Astrocyte (in vitro differentiated cells and primary cell): ENCODE results near the gene LRSAM1. TPM values are rescaled to one million over a fixed set of nuclear protein-coding genes. Genes with fewer than 3 reads are reported as not detected.

Experiments used
- DNase-seq: peaks from one replicate; pipeline ENCODE4 v3.0.0-alpha.2; 2010; ENCODE audit warnings: low read depth
- FAIRE-seq: peaks from 2 replicates; lab custom pipeline; 2011; peaks lifted over from hg19 to GRCh38; lab: Jason Lieb, UNC
- H2AFZ ChIP-seq: 2 replicates; pipeline ENCODE4 v1.6.0; 2012; ENCODE audit warnings: low read depth, low read length, inconsistent platforms
- H3K27ac ChIP-seq: 2 replicates; pipeline ENCODE4 v1.5.1; 2011; ENCODE audit warnings: low read depth, low read length, inconsistent platforms
- H3K27me3 ChIP-seq: 2 replicates; pipeline ENCODE4 v1.6.0; 2011; ENCODE audit warnings: low read length, inconsistent platforms; ENCODE audit not compliant: insufficient read depth
- H3K36me3 ChIP-seq: 2 replicates; pipeline ENCODE4 v1.5.1; 2011; ENCODE audit warnings: low read length, inconsistent platforms; ENCODE audit not compliant: insufficient read depth
- H3K4me1 ChIP-seq: 2 replicates; pipeline ENCODE4 v1.5.1; 2011; ENCODE audit warnings: low read length, inconsistent platforms; ENCODE audit not compliant: insufficient read depth
- H3K4me2 ChIP-seq: 2 replicates; pipeline ENCODE4 v1.6.0; 2012; ENCODE audit warnings: low read length, inconsistent platforms
- H3K4me3 ChIP-seq: 2 replicates; pipeline ENCODE4 v1.5.1; 2011; ENCODE audit warnings: low read depth, mild to moderate bottlenecking, low read length, inconsistent platforms; ENCODE audit not compliant: insufficient read depth
- H3K79me2 ChIP-seq: 2 replicates; pipeline ENCODE4 v1.6.0; 2012; ENCODE audit warnings: mild to moderate bottlenecking, low read length, inconsistent platforms; ENCODE audit not compliant: insufficient read depth
- H3K9ac ChIP-seq: 2 replicates; pipeline ENCODE4 v1.6.0; 2012; ENCODE audit warnings: mild to moderate bottlenecking, low read length, inconsistent platforms
- H3K9me3 ChIP-seq: 2 replicates; pipeline ENCODE4 v1.5.1; 2012; ENCODE audit warnings: low read depth, mild to moderate bottlenecking, low read length, inconsistent platforms; ENCODE audit not compliant: insufficient read depth
- H4K20me1 ChIP-seq: 2 replicates; pipeline ENCODE4 v1.6.0; 2012; ENCODE audit warnings: low read length, inconsistent platforms; ENCODE audit not compliant: insufficient read depth
- H3K27ac Mint-ChIP-seq: one replicate; pipeline ENCODE4 v1.8.0; 2021; ENCODE audit warnings: mild to moderate bottlenecking, mixed read lengths; ENCODE audit not compliant: unreplicated experiment
- H3K27me3 Mint-ChIP-seq: one replicate; pipeline ENCODE4 v1.8.0; 2021; ENCODE audit warnings: low read depth, mixed read lengths; ENCODE audit not compliant: unreplicated experiment
- H3K36me3 Mint-ChIP-seq: one replicate; pipeline ENCODE4 v1.8.0; 2021; ENCODE audit warnings: low read depth, mixed read lengths; ENCODE audit not compliant: unreplicated experiment
- H3K4me1 Mint-ChIP-seq: one replicate; pipeline ENCODE4 v1.8.0; 2021; ENCODE audit warnings: low read depth, mixed read lengths; ENCODE audit not compliant: unreplicated experiment
- H3K4me3 Mint-ChIP-seq: one replicate; pipeline ENCODE4 v1.8.0; 2021; ENCODE audit warnings: mild to moderate bottlenecking, moderate library complexity, mixed read lengths; ENCODE audit not compliant: unreplicated experiment
- H3K9me3 Mint-ChIP-seq: one replicate; pipeline ENCODE4 v1.8.0; 2021; ENCODE audit warnings: mild to moderate bottlenecking, mixed read lengths; ENCODE audit not compliant: unreplicated experiment
- CTCF ChIP-seq: IDR thresholded peaks from 2 replicates; pipeline ENCODE4 v1.5.1; 2011; ENCODE audit warnings: low read depth, mild to moderate bottlenecking, inconsistent platforms, low read length, moderate library complexity; ENCODE audit not compliant: insufficient read depth
- EZH2 ChIP-seq: IDR thresholded peaks from 2 replicates; pipeline ENCODE4 v1.6.1; 2012; ENCODE audit warnings: mild to moderate bottlenecking, low read length, inconsistent platforms; ENCODE audit not compliant: insufficient read depth
- total RNA-seq: library from RNA; stranded (reverse); gene quantifications from 2 replicates; pipeline ENCODE4 v1.2.1, GENCODE V29; 2021

The LRSAM1 gene
- total RNA-seq, 1 donor from 2014 or later: 18.7 TPM

DNA sequence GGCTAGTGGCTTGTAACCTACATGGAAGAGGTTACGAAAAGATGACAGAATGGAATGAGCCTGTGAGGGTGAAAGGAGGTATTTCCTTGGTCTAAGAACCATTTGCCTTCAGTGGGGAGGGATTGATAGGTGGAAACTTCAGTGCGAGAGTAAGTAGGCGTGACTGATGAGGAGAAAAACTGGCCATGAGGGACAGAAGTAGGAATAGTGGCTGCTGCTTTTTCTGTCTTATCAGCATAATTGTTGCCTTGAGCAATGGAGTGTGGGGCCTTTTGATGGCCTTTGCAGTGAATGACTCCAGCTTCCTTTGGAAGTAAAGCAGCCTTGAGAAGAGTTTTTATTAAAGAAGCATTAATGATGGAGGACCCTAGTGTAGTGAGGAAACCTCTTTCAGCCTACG lies 36.2 kb upstream of the LRSAM1 start:
- no peak for TF ChIP-seq CTCF
- no peak for TF ChIP-seq EZH2
- no peaks in the 10 kb centered on the region for H3K9me3 Mint-ChIP-seq
- Histone ChIP-seq H3K4me1 (peaks cover 4% of the 10 kb centered on the region), H3K9me3 (peaks cover 3% of the 10 kb centered on the region), H3K4me3 (no peak overlapping the region), H3K36me3 (no peaks in the 10 kb centered on the region), H3K27me3 (no peaks in the 10 kb centered on the region), H4K20me1 (no peaks in the 10 kb centered on the region), H3K79me2 (no peaks in the 10 kb centered on the region), H3K4me2 (no peak overlapping the region), H3K27ac (no peak overlapping the region), H2AFZ (no peak overlapping the region), H3K9ac (no peak overlapping the region)
- DNase-seq (no peak), FAIRE-seq (no peak)
- H3K36me3 Mint-ChIP-seq: peaks cover 4% of the 10 kb centered on the region
- no peak overlapping the region for H3K4me3 Mint-ChIP-seq
- H3K4me1 Mint-ChIP-seq: peaks cover 1% of the 10 kb centered on the region
- no peaks in the 10 kb centered on the region for H3K27me3 Mint-ChIP-seq
- H3K27ac Mint-ChIP-seq: no peak overlapping the region

- Histone ChIP-seq H2AFZ (no peak overlapping the region), H3K9me3 (peaks cover 3% of the 10 kb centered on the region), H3K79me2 (no peaks in the 10 kb centered on the region), H3K4me2 (no peak overlapping the region), H3K27me3 (no peaks in the 10 kb centered on the region), H3K9ac (no peak overlapping the region), H3K4me3 (no peak overlapping the region), H3K36me3 (no peaks in the 10 kb centered on the region), H3K27ac (no peak overlapping the region), H3K4me1 (peaks cover 4% of the 10 kb centered on the region), H4K20me1 (no peaks in the 10 kb centered on the region)
- Mint-ChIP-seq H3K27ac (no peak overlapping the region), H3K27me3 (no peaks in the 10 kb centered on the region), H3K4me1 (peaks cover 1% of the 10 kb centered on the region), H3K36me3 (peaks cover 4% of the 10 kb centered on the region), H3K9me3 (no peaks in the 10 kb centered on the region), H3K4me3 (no peak overlapping the region)
- DNase-seq (no peak), FAIRE-seq (no peak)
- TF ChIP-seq EZH2: no peak
- TF ChIP-seq CTCF: no peak
Measured at GRCh38 chr9:127415657-127416056, 35.7 kb upstream of the LRSAM1 start.

DNA sequence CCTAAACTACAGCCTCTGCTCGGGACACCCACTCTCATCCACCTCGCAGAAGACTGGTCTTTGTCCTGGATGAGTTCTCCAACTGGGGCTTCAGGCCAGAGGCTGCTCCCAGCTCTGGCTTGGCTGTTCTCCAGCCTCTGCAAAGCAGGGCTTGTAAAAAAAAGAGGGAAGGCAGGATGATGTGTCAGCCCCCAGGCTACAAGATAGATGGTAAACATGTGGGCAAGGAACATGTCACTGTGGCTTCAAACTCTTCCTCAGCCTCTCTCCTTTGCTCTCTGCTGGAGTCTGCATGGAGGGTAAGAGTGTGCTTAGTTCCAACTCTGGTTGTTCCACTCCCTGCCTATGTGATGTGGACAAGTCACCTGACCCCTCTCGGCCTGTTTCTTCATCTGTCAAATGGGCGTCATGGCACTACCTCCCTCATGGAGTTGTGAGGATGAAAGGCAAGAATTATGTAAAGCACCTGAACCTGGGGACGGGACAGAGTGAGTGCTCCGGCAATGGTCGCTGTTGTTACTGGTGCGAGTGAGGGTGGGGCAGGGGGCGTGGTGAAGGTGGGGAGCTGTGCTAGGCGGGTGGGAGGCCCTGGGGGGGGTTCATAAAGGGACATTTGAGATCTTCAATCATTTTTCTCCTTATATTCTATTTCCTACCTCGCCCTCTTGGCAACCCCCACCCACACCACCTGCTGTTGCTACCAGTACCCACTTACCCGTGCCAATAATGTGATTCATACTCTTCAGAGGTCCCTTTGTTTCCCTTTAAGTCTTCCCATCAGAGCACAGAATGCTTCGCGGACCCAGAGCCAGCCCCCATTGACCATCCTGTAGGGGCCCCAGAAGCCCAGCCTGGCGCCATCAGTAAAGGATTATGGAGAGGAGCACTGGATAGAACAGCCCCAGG lies 33.9 kb upstream of the LRSAM1 start:
- Histone ChIP-seq H4K20me1 (no peaks in the 10 kb centered on the region), H2AFZ (no peak overlapping the region), H3K36me3 (no peaks in the 10 kb centered on the region), H3K27ac (no peak overlapping the region), H3K4me1 (peaks cover 4% of the 10 kb centered on the region), H3K9me3 (peaks cover 3% of the 10 kb centered on the region), H3K79me2 (peaks cover under 1% of the 10 kb centered on the region), H3K9ac (no peak overlapping the region), H3K4me3 (no peak overlapping the region), H3K4me2 (no peak overlapping the region), H3K27me3 (no peaks in the 10 kb centered on the region)
- no peak for DNase-seq
- H3K27ac Mint-ChIP-seq: no peak overlapping the region
- peaks cover 1% of the 10 kb centered on the region for H3K4me1 Mint-ChIP-seq
- peaks cover 2% of the 10 kb centered on the region for H3K36me3 Mint-ChIP-seq
- no peak overlapping the region for H3K4me3 Mint-ChIP-seq
- no peak for FAIRE-seq
- H3K27me3 Mint-ChIP-seq: no peaks in the 10 kb centered on the region
- H3K9me3 Mint-ChIP-seq: no peaks in the 10 kb centered on the region
- TF ChIP-seq EZH2 (no peak), CTCF (no peak)
